Measurements from ENCODE around the gene TOP2B.

TOP2B gene

GRCh38 chr3:25665315-25666280, 891 bp upstream of the TOP2B start:
- Histone ChIP-seq H3K4me1 (ENCODE audit: insufficient read depth, low read length, severe bottlenecking) (peaks cover 45% of the 10 kb centered on the region), H3K4me3 (ENCODE audit: low read depth, low read length, poor library complexity, severe bottlenecking) (peak overlapping the region; percentile 78), H3K9ac (ENCODE audit: low read length) (peak overlapping the region; percentile 37), H2AFZ (ENCODE audit: low read length) (no peak overlapping the region), H3F3A (ENCODE audit: insufficient read depth, low read length) (no peaks in the 10 kb centered on the region), H3K27ac (ENCODE audit: low read depth, low read length, poor library complexity, severe bottlenecking) (peak overlapping the region; percentile 90), H3K36me3 (ENCODE audit: insufficient read depth, low read length) (no peaks in the 10 kb centered on the region), H3K79me2 (ENCODE audit: insufficient read depth, low read length) (peaks cover 31% of the 10 kb centered on the region), H4K20me1 (ENCODE audit: insufficient read depth, low read length) (no peaks in the 10 kb centered on the region), H3K9me3 (ENCODE audit: low read length) (no peaks in the 10 kb centered on the region), H3K27me3 (ENCODE audit: insufficient read depth, low read length) (no peaks in the 10 kb centered on the region), H3K9me2 (ENCODE audit: low read depth, low read length) (no peaks in the 10 kb centered on the region), H3K4me2 (ENCODE audit: low read length) (peak overlapping the region; percentile 77)
- TF ChIP-seq EZH2 (IDR thresholded peaks at IDR 0.05; ENCODE audit: borderline replicate concordance, low read length) (no peak), CTCF (IDR thresholded peaks at IDR 0.05; ENCODE audit: low read length) (no peak)

- H3K9me2 ChIP-seq (ENCODE audit: low read depth, low read length) = no peaks in the 10 kb centered on the region
- H3K4me1 ChIP-seq (ENCODE audit: insufficient read depth, low read length, severe bottlenecking) = peaks cover 59% of the 10 kb centered on the region
- peak overlapping the region; percentile 81 for H3K4me2 ChIP-seq (ENCODE audit: low read length)
- peaks cover 46% of the 10 kb centered on the region for H3K79me2 ChIP-seq (ENCODE audit: insufficient read depth, low read length)
- no peaks in the 10 kb centered on the region for H4K20me1 ChIP-seq (ENCODE audit: insufficient read depth, low read length)
- no peaks in the 10 kb centered on the region for H3K36me3 ChIP-seq (ENCODE audit: insufficient read depth, low read length)
- H2AFZ ChIP-seq (ENCODE audit: low read length) = no peak overlapping the region
- TF ChIP-seq CTCF (IDR thresholded peaks at IDR 0.05; ENCODE audit: low read length) (no peak), EZH2 (IDR thresholded peaks at IDR 0.05; ENCODE audit: borderline replicate concordance, low read length) (no peak)
- no peaks in the 10 kb centered on the region for H3K9me3 ChIP-seq (ENCODE audit: low read length)
- peak overlapping the region; percentile 78 for H3K4me3 ChIP-seq (ENCODE audit: low read depth, low read length, poor library complexity, severe bottlenecking)
- H3K27me3 ChIP-seq (ENCODE audit: insufficient read depth, low read length) = no peaks in the 10 kb centered on the region
- no peaks in the 10 kb centered on the region for H3F3A ChIP-seq (ENCODE audit: insufficient read depth, low read length)
- peak overlapping the region; percentile 90 for H3K27ac ChIP-seq (ENCODE audit: low read depth, low read length, poor library complexity, severe bottlenecking)
- H3K9ac ChIP-seq (ENCODE audit: low read length) = peak overlapping the region; percentile 67
Observed at GRCh38 chr3:25663869-25664811, 567 bp downstream of the TOP2B start.

DNA sequence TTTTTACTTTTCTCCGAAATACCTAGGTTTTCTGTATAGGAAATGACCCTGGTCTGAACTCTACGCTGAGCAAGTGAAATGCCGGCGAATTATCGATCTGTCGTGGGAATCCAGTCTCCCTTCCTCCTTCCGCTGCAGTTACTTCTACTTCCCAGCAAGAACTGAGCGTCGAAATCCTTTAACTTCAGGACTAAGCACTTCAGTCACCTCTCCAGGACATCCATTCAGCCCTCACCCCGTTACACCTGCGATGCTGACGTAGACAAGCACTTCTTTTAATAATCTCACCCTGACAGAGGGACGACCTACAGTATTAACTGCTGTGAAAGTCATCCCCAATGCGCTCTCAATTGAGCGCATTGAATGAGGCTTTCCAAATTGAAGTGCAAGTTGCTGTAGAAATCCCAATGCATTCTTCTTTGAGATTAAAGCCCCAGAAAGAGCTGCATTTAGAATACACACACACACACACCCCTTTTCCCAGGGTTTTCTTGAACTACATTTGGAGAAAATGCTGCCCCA, 1.3 kb downstream of the TOP2B start:
- peaks cover 66% of the 10 kb centered on the region for H3K4me1 ChIP-seq (ENCODE audit: insufficient read depth, low read length, severe bottlenecking)
- H3K9me2 ChIP-seq (ENCODE audit: low read depth, low read length) = no peaks in the 10 kb centered on the region
- peak overlapping the region; percentile 78 for H3K4me3 ChIP-seq (ENCODE audit: low read depth, low read length, poor library complexity, severe bottlenecking)
- no peaks in the 10 kb centered on the region for H3K9me3 ChIP-seq (ENCODE audit: low read length)
- H3K4me2 ChIP-seq (ENCODE audit: low read length) = peak overlapping the region; percentile 81
- peak overlapping the region; percentile 67 for H3K9ac ChIP-seq (ENCODE audit: low read length)
- no peak overlapping the region for H2AFZ ChIP-seq (ENCODE audit: low read length)
- peaks cover 53% of the 10 kb centered on the region for H3K79me2 ChIP-seq (ENCODE audit: insufficient read depth, low read length)
- no peaks in the 10 kb centered on the region for H3K36me3 ChIP-seq (ENCODE audit: insufficient read depth, low read length)
- H4K20me1 ChIP-seq (ENCODE audit: insufficient read depth, low read length) = no peaks in the 10 kb centered on the region
- no peaks in the 10 kb centered on the region for H3F3A ChIP-seq (ENCODE audit: insufficient read depth, low read length)
- TF ChIP-seq CTCF (IDR thresholded peaks at IDR 0.05; ENCODE audit: low read length) = no peak
- TF ChIP-seq EZH2 (IDR thresholded peaks at IDR 0.05; ENCODE audit: borderline replicate concordance, low read length) = no peak
- H3K27ac ChIP-seq (ENCODE audit: low read depth, low read length, poor library complexity, severe bottlenecking) = peak overlapping the region; percentile 90
- no peaks in the 10 kb centered on the region for H3K27me3 ChIP-seq (ENCODE audit: insufficient read depth, low read length)
